ENCODE results near the gene NUDT19.
"Not testable (repeated sequence)": the region's sequence is repeated elsewhere in the genome, so short reads cannot be mapped to it uniquely, and the experiment has no call there.

NUDT19 gene

DNA sequence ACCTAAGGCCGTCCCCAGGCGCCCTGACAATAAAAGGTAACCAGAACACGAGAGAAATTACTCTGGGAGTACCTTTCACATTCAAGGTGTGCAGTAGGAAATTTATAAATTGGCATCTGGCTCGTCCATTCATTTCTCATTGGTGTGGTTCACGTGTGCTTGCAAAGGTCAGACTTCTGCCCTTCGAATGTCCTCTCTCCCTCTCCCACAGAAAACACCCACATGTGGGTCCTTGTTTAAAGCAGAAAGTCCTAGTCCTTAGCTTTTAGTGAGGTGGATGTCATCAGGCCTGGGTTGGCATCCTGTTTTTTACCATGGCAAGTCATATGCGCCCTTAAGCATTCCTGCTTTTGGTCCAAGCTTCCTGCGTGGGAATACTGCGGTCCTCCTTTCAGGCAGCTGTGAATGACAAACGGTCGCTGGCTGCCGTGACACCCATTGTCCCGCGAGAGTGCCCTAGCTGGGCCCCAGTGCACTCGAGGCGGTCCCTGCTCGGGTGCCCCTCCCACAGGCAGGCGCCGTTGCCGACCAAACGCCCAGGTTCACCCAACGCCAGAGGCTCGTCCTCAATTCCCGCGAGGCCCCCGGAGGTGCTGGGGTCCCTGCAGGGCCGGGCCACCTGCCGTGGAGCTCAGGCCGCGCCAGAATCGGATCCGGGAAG, at the start of gene NUDT19:
NUDT19 (plus strand) TSS at position 531 of the 661 bp plus-strand sequence. CDS start 140 bp downstream, outside the sequence.
- DNase-seq = peak; percentile 81

DNA sequence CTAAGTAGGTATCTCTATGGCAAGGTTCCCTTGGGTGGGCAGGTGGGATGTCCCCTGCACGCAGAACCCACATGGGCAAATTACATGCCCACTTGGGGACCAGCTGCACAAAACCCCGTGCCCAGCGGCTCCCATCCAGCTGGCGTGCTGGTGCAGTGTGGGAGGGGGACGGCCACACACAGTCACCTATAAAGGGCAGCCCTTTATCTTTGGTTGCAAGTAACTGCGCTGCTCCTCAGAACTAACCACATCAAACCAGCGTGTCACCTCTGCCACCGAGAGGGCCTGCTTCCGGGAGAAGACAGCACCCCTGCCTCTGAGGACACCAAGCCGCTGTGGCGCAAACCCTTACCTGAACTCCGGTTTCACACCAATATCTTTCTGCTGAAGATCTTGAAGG, 48.9 kb upstream of the NUDT19 start:
- peak; percentile 66 for DNase-seq

DNA sequence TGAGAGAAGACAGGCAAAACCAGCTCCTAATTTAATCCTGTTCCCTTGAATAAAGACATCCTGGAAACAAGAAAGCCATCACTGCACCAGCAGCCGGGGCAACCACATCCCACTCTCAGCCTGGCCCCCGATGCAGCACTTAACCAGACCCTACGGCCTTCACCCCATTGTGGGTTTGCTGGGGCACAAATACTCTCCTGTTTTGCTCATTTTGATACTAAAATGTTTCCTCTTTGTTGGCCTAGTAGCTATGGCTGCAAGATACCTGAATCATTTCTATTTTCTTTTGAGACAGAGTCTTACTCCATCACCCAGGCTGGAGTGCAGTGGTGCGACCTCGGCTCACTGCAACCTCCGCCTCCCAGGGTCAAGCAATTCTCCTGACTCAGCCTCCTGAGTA, 45.1 kb upstream of the NUDT19 start:
- no peak for DNase-seq

DNA sequence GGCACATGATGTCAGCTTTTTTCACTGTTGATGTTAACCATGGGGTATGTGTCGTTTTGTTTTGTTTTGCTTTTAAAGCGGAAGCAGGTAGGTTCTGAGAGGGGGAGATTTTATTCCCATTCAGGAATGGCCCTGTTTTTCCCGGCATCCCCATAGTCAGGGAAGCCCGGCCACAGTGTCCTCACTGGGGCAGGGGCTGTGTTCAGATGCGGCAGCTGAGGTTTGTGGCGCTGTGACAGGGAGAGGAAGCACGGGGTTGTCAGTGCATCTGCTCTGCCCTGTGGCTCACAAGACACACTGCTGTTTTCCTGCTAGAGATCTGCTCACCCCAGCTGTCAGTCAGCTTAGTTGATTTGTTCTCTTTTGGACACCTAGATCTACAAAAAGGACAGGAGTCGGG, 44.3 kb upstream of the NUDT19 start:
- no peak for DNase-seq

DNA sequence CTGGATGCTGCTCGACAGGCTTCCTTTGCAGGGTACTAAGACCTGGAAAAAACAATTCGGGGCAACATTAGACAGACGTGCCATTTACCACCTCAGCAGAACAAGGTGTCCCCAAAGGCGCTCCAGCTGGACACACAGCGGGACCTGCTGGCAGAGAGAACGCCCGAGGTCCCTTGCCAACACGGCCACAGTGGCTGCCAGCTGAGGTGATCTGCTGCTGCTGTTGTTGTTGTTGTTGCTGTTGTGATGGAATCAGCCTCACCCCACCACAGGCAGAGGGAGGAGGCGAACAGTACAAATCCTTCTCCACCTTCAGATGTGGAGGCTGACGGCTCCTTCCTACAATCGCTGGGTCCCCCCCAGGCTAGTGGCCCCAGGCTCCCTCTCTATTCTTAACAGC, 41.9 kb upstream of the NUDT19 start:
- no peak for DNase-seq

DNA sequence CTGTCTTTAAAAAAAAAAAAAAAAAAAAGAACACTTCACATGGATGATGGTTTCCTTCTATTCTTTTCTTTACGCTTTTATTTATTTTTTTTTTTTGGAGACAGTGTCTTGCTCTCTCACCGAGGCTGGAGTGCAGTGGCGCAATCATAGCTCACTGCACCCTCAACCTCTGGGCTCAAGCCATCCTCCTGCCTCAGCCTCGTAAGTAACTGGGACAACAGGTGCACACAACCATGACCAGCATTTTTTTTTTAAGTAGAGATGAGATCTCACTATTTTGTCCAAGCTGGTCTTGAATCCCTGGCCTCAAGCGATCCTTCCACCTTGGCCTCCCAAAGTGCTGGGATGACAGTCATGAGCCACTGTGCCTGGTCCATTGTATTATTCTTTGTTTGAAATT, 41.0 kb upstream of the NUDT19 start:
- no peak for DNase-seq

DNA sequence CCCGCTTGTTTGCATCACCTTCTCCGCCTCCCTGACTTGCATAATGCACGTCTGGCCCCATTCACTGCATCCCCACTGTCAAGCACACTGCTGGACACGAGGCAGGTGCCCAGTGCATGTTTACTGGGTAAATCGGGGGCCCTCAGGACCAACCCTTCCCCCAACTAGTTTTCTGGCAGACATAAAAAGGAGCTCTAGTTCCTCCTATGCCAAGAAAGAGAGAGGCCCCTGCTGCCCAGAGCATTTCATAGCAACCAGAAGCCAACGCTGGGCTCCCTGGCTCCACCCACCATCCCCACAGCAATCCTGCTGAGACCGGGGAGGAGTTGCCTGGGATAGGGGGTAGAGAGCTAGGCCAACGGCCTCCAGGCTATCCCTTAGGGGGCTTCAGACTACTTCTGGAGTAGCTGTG, 39.9 kb upstream of the NUDT19 start:
- no peak for DNase-seq

DNA sequence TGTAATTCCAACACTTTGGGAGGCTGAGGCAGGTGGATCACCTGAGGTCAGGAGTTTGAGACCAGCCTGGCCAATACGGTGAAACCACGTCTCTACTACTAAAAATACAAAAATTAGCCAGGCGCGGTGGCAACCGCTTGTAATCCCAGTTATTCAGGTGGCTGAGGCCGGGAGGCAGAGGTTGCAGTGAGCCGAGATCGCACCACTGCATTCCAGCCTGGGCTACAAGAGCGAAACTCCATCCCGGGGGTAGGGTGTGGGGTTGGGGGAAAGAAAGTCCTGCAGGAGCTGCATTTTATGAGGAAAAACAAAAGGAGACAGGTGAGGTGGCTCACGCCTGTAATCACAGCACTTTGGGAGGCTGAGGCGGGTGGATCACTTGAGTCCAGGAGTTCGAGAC, 39.3 kb upstream of the NUDT19 start:
- DNase-seq = not testable (repeated sequence)

DNA sequence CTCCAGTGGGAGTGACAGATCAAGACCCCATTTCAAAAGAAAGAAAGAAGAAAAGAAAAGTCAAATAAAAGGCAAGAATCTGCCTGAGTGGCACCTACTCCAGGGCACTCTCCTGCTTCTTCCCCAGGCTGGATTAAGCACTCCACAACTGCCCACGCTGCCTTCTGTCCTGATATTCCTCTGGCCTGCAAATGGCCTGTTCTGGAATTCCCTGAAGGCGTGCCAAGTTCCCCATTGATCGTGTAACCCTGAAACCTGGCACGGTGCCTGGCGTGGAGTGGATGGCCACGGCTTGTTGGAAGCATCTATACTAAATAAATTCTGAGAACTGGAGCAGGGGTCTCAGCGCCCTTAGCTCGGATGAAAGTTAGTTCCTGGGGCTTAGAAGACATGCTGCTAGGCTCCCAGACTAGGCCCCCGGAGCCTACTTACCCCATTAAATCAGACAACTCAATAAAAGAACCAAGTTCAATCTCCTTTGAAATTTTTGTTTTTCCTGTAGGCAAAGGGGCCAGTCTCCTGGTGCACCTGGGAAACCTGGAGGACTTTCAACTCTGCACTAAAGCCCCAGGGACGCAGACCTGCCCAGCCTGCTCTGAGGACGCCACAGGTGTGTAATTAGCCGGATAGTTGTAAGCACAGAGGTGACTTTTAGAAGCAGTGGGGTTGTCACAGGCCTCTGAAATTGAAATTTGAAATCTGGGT, 38.6 kb upstream of the NUDT19 start:
- DNase-seq = no peak

DNA sequence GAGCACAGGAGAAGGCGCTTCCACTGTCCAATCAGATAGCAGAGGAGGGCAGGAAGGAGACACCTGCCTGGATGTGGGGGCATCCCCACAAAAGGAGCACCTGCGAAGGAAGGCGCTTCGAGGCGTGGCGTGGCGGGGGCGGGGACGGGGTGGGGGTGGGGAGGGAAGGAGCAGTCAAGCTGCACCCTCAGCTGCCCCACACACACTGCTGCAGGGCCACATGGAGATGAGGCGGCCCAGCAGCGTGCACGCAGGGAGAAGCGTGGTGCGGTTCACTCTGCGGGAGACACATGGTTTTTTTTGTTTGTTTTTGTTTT, 38.1 kb upstream of the NUDT19 start:
- DNase-seq = no peak

DNA sequence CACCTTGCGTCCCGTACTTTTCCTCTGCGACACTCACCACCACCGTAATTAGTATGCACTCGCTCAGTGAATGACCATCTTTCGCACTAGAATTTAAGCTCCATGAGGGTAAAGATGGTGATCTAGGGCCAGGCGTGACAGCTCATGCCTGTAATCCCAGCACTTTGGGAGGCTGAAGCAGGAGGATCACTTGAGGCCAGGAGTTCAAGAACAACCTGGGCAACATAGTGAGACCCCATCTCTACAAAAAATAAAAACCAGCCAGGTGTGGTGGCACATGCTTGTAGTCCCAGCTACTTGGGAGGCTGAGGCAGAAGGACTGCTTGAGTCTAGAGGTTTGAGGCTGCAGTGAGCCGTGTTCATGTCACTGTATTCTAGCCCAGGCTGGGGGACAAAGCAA, 35.2 kb upstream of the NUDT19 start:
- not testable (repeated sequence) for DNase-seq

DNA sequence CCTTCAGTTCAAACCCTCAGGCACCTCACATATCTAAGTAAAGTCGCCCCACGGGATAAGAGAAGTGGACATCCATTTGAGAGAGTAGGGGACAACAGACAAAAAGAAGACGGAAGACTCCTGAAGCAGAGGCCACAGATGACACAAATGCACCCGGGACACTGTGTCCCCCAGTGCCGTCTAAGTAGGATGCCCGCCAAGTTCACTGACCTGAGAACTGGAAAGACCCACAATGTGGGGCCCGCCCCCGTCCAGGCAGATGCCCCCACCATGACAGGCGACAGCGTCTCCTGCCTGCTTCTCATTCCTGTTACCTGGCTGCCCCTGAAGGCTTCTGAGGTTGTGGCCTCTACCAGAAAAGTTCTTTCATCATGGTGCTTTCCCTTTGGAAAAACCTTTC, 33.5 kb upstream of the NUDT19 start:
- no peak for DNase-seq

DNA sequence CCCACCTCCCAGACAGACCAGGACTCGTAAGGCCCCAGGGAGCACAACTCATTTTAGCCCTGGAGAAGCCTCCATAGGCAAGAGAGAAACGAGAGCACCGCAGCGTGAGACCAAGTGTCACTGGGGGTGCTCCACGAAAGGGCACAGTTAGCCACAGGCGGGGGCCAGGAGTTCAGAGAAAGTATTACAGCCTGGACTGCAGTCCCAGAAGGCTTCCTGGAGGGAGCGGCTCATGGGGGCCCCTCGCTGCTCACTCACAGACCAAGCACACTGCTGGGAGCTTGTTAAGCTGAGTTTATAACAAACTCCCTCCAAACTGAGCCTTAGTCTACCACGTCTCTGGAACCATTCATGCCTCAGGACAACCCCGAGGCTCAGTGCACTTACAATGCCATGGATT, 33.1 kb upstream of the NUDT19 start:
- no peak for DNase-seq

DNA sequence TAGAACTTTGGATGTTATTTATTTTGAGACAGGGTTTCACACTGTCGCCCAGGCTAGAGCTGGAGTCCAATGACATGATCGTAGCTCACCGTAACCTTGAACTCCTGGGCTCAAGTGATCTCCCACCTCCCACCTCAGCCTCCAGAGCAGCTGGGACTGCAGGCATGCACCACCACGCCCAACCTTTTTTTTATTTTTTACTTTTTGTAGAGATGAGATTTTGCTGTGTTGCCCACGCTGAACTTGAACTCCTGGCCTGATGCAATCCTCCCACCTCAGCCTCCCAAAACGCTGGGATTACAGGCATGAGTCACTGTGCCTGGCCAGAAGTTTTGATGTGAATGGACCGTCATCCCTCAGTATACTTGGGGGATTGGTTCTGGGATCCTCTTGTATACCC, 30.3 kb upstream of the NUDT19 start:
- DNase-seq = no peak

DNA sequence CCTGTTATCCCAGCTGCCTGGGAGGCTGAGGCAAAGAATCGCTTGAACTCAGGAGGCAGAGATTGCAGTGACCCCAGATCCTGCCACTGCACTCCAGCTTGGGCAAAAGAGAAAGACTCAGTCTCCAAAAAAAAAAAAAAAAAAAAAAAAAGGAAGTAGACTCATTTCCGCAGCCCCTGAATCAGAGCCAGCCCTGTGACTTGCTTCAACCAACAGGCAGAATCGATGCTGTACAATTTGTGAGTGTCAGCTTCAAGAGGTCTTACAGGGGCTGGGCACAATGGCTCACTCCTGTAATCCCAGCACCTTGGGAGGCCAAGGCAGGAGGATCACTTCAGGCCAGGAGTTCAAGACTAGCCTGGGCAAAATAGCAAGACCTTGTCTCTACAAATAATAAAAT, 29.4 kb upstream of the NUDT19 start:
- no peak for DNase-seq

DNA sequence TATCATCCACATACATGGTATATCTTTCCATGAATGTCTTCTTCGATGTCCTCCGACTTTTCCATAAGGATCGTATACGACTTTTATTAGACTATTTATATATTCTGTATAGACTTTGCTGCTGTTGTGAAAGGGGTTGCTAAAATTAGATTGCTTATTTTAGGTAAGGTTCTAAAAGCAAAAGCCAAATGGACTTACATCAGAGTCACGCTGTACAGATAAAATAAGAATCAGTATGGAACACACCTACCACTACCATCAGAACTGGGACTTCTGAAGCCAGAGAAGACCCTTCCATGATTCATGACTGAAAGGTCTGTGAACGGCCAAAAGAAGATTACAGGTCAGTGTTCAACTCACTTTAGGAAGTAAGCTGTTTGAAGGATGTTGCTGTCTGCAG, 25.5 kb upstream of the NUDT19 start:
- no peak for DNase-seq

DNA sequence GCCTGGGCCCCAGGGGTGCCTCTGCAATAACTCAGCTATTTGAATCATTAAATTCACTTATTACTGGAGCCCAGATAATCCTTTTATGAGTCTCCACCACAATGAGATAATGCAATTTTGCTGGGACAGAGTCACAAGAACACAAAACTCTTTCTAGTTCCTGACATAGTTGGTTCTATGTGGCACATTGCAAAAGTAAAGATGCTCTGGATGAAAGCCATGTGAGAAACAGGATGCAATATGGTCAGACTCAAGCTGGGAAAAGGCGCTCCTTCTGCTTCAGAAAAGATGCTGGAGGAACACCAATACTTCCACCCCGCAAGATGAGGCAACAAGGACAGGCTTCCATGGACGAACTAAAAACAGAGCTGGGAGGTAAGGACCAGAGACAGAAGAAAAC, 22.3 kb upstream of the NUDT19 start:
- DNase-seq = no peak

DNA sequence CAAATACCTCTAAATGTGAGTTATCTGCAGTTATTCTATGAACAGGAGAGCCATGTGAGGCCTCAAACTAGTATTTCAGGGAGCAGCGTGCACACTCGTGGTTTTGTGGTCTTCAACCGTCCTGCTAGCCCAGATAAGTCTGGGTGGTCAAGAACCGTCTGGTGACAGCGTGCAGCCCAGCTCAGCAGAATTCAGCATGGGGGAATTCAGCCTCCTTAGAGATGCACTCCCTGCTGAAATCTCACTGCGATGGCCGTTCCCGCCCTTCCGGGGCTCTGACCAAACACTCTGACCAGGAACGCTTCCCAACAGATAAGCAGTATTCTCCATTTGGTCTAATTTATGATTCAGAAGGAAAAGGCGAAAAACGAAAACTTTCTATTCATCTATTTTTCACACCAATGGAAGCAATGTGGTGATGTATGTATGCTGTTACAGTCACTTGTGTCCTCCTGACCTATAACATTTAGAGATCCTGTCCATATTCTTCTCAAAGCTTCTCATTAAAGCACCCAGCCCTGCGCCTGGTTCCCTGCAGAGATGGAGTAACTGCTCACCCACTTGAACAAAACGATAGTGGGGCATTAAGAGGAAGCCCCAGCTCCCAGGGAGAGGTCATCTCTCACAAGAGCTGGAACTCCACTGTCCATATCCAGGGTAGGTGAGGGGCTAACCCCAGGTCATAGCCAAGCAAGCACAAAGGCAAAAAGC, 19.6 kb upstream of the NUDT19 start:
- no peak for DNase-seq

DNA sequence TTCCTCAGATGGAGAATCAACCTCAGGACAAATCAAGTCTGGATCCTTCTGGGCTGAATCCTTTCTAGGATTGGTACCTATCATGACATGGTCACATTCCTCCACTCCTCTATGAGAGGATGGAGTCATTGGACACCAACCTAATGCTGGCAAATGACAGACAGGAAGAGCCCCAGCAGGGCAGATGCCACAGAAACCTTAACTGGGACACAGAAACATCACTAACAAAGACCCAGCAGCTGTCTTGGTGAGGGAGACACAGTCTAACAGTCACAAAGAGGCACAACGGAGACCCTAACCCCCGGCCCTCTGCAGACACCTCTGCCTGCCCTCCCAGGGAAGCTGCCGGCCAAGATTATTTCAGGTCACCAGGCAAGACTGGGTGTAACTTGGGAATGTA, 18.8 kb upstream of the NUDT19 start:
- no peak for DNase-seq

DNA sequence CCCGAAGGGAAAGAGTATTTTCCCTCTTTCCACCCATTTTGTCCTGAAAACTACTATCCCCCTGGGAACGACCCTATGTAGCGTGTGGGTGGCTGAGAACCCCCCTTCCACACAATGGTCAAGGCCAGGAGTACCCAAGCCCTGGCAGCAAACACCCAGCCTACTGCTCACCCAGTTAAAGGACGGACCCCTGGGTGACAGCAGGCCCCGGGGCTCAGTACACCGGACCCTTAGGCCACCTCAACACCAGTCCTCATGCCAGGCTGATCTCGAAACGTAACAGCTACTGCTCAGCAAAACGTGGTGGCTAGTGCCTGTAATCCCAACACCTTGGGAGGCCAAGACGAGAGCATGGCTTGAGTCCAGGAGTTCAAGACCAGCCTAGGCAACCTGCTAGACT, 18.0 kb upstream of the NUDT19 start:
- no peak for DNase-seq

DNA sequence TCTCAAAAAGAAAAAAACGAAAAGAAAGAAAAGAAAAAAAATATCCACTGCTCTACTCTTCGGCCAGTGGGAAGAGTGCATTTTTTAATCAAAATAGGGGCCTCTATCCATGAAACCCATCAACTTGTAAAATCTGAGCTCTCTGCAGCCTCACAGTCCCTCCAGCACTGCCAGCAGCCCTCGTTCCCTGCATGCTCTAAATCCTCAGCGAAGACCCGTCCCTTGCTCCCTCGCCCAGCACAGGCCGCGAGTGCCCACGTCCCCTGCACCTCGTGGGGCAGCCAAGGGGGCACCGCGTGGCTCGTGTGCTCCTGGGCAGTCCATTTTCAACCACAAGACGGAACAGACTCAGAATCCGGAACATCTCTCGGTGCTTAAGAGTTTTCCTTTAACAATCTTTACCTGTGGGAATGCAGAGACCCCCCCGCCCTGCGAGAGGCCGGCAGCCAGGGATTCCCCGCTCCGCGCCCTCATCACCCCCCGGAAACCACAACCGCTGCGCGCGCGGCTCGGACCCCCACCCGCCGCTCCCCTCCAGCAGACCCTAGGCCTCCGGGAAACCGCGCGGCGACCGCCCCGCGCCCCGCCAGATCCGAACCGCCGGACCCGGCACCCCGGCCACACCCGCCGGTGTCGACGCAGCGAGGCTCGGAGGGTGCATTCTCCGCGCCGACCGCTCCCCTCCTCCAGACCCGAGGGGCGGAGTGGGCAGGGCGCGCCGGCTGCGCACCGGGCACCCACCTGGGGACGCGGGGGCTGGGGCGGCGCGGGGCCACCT, 17.3 kb upstream of the NUDT19 start:
- DNase-seq = no peak

DNA sequence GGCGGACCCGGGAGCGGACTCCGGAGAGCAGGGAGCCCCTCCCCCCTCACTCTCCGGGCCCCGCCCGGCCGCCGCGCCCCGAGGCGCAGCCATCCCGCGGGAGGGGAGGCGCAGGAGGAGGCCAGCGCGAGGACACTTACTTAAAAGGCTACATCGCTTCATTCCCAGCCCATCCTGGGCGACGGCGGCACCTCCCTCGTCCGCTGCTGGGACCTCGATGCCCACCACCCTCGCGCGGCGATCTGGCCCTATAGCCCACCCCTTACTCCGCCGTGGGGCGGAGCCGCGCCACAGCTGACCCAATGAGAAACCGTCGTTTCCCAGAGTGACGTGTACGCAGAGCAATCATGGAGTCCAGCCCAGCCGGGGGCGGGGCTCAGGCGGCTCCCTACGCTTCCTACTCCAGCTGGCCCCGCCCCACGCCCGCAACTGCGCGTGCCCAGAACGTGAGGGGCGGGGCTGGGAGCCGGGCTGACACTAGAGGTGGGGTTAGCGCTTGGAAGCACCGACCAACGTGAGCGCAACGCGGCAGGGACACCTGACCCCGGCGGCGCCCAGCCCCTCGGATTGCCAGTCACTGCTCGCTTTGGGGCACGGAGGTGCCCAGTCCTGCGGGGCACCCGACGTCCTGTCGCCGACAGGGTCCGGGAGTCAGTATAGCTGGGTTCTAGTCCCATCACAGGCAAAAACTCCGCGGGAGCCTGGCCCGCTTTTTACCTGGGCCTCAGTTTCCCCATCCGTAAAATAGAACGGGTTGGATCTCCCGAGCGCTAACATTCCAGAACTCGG, 16.5 kb upstream of the NUDT19 start, which contains the start of gene ANKRD27:
ANKRD27 (minus strand) TSS at position 250 of the 789 bp plus-strand sequence. CDS start 16,165 bp downstream, outside the sequence.
- DNase-seq = peak; percentile 99

Measured in activated CD4-positive, CD25-positive, alpha-beta regulatory T cell treated with anti-CD3 and anti-CD28 coated beads, Interleukin-2, amount 50 U/mL, for 72 hours (primary cell).